KMS-11 (cell line): Measurements from ENCODE around the gene TMEM203.

Experiments used
- H2AFZ ChIP-seq: fragments of 200-600 bp; sonication (generic); 2 replicates; pipeline ENCODE4 v1.6.1; 2016; ENCODE audit warnings: antibody characterized with exemption, mixed run types, low read depth
- H3K27ac ChIP-seq: fragments of 200-600 bp; sonication (generic); 2 replicates; pipeline ENCODE4 v1.6.1; 2016; ENCODE audit warnings: mild to moderate bottlenecking, mixed run types
- H3K27me3 ChIP-seq: fragments of 200-600 bp; sonication (generic); 2 replicates; pipeline ENCODE4 v1.6.1; 2017; ENCODE audit warnings: mild to moderate bottlenecking, low read depth, mixed run types, moderate library complexity; ENCODE audit not compliant: insufficient read depth
- H3K36me3 ChIP-seq: fragments of 200-600 bp; sonication (generic); 2 replicates; pipeline ENCODE4 v1.6.1; 2017; ENCODE audit warnings: mild to moderate bottlenecking, mixed run types; ENCODE audit not compliant: insufficient read depth
- H3K4me1 ChIP-seq: fragments of 200-600 bp; sonication (generic); 2 replicates; pipeline ENCODE4 v1.6.1; 2016; ENCODE audit warnings: mild to moderate bottlenecking, low read depth, mixed run types; ENCODE audit not compliant: poor library complexity, severe bottlenecking
- H3K4me2 ChIP-seq: fragments of 200-600 bp; sonication (generic); 2 replicates; pipeline ENCODE4 v1.7.0; 2016; ENCODE audit warnings: mild to moderate bottlenecking, mixed run types
- H3K4me3 ChIP-seq: fragments of 200-600 bp; sonication (generic); IDR thresholded peaks from 2 replicates; pipeline ENCODE4 v1.6.1; 2017; ENCODE audit warnings: low read depth, low read length, mixed read lengths; ENCODE audit not compliant: insufficient read depth
- H3K79me2 ChIP-seq: fragments of 200-600 bp; sonication (generic); 2 replicates; pipeline ENCODE4 v1.6.1; 2016; ENCODE audit warnings: low read depth, mixed run types; ENCODE audit not compliant: insufficient read depth
- H3K9ac ChIP-seq: fragments of 200-600 bp; sonication (generic); 2 replicates; pipeline ENCODE4 v1.6.1; 2016; ENCODE audit warnings: mild to moderate bottlenecking, mixed run types
- H4K20me1 ChIP-seq: fragments of 200-600 bp; sonication (generic); 2 replicates; pipeline ENCODE4 v1.6.1; 2016; ENCODE audit warnings: mild to moderate bottlenecking, mixed run types; ENCODE audit not compliant: insufficient read depth
- TF ChIP-seq, protein P1 (sequence below): fragments of 200-600 bp; sonication (generic); conservative IDR thresholded peaks from 2 replicates; pipeline ENCODE4 v1.6.1; 2017; ENCODE audit warnings: low read depth, mild to moderate bottlenecking, antibody characterized with exemption, low read length, moderate library complexity, mixed read lengths

Gene TMEM203

DNA sequence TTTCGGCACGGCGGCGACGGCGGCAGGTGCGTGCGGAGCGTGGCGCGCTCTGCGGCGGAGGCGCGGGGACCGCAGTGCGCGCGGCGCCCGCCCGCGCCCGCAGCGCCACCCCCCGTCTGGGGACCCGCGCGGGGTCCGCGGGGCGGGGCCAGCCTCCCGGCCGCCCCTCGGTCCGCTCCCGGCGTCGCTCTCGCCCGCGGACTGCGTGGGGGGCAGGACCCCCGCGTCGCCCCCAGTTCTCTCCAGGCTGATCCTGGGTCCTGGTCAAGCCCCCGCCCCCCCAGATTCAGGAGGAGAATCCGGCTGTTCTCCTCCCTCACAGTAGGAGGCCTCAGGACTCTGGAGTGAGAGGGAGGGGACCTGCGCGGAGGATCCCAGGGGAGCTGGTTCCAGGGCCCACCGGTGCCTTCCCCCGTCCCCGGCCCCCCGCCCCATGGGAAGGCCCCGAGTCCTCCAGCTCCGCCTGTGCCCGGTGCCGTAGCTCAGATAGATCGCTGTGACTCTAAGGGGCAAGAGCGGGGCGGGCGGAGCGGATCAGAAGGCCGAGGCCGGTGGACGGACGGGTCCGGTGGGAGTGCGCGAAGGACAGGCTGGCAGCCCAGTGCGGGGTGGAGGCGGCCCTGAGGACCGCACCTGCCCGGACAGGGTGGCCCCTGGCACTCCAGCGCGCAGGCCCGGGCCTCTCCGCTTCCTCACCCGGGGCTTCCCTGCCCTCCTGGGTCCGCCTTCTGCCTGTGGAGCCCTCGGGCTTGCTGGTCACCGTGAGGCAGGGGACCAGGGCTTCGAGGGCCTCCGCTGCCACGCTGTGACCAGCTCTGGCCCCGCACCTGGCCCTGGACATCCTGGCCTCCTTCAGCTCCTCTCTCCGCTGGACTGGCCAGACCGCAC, 17.0 kb upstream of the TMEM203 start, which contains the start of gene RNF208:
Gene RNF208 (minus strand): TSS at position 51 of the 888 bp plus-strand sequence. CDS start 1,028 bp downstream, outside the sequence.
- H3K36me3 ChIP-seq: no peaks in the 10 kb centered on the region
- TF ChIP-seq, protein P1, sequence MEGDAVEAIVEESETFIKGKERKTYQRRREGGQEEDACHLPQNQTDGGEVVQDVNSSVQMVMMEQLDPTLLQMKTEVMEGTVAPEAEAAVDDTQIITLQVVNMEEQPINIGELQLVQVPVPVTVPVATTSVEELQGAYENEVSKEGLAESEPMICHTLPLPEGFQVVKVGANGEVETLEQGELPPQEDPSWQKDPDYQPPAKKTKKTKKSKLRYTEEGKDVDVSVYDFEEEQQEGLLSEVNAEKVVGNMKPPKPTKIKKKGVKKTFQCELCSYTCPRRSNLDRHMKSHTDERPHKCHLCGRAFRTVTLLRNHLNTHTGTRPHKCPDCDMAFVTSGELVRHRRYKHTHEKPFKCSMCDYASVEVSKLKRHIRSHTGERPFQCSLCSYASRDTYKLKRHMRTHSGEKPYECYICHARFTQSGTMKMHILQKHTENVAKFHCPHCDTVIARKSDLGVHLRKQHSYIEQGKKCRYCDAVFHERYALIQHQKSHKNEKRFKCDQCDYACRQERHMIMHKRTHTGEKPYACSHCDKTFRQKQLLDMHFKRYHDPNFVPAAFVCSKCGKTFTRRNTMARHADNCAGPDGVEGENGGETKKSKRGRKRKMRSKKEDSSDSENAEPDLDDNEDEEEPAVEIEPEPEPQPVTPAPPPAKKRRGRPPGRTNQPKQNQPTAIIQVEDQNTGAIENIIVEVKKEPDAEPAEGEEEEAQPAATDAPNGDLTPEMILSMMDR: no peak
- H3K27me3 ChIP-seq: peaks cover 3% of the 10 kb centered on the region; the same call in 1 of the 2 replicates
- H3K9ac ChIP-seq: no peak within 1 kb of the TSS
- H4K20me1 ChIP-seq: no peaks in the 10 kb centered on the region
- peak within 1 kb of the TSS; percentile 69; the same call in 1 of the 2 replicates for H2AFZ ChIP-seq
- no peak within 1 kb of the TSS for H3K4me3 ChIP-seq
- no peak within 1 kb of the TSS for H3K27ac ChIP-seq
- peak within 1 kb of the TSS; percentile 88 for H3K4me2 ChIP-seq
- no peaks in the 10 kb centered on the region for H3K79me2 ChIP-seq
- peaks cover 10% of the 10 kb centered on the region for H3K4me1 ChIP-seq

DNA sequence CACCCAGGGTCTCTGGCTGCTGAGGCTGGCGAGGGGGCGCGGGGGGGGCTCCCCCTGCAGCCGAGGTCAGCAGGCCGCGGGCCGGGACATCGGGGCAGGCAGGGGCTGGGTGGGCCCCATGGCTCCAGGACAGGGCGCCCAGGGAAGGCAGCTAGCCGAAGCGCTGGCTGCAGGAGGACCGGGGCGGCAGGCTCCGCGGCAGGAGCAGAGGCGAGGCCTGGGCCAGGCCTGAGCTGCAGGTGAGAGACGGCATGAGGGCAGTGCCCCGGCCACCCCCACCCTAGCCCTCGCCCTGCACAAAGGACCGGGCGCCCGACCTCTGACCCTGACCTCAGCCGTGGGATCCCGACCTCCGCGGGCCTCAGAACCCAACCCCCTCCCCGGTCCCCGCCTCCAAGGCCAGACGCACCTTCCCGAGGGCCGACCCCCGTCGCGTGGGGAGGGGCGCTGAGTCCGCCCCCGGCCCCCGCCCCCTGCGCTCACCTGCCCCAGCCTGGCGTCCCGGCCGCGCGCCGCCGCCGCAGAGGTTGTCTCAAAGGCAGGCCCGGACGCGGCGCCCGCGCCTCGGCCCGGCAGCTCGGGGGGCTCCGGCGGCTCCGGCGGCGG, 16.2 kb upstream of the TMEM203 start:
- Histone ChIP-seq H3K4me2 (no peak overlapping the region), H3K36me3 (no peaks in the 10 kb centered on the region), H3K9ac (no peak overlapping the region), H3K27me3 (peaks cover 3% of the 10 kb centered on the region; the same call in 1 of the 2 replicates), H3K27ac (no peak overlapping the region), H3K4me1 (peaks cover 10% of the 10 kb centered on the region), H4K20me1 (no peaks in the 10 kb centered on the region), H3K79me2 (no peaks in the 10 kb centered on the region), H2AFZ (no peak overlapping the region), H3K4me3 (no peak overlapping the region)
- TF ChIP-seq, protein P1: no peak

DNA sequence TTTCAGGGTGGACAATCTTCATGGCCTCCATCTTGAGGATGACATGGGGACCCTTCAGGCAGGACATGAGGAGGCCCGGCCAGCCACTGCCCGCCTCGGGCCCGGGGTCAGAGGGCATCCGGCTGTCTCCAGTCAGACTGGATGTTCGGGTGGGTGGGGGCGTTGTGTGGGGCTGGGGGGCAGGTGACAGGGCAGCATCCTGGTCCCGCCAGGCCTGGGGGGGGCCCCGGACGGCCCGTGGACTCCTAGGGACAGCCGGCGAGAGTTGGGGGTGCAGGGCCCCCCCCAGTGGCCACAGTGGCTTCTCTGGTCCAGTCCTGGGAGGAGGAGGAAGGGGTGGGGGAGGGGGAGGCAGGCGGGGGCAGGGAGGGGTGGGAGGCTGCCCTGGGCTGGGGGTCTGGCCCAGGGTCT, 15.7 kb upstream of the TMEM203 start:
- no peaks in the 10 kb centered on the region for H3K36me3 ChIP-seq
- H3K4me1 ChIP-seq: peaks cover 10% of the 10 kb centered on the region
- H3K27me3 ChIP-seq: no peaks in the 10 kb centered on the region; the same call in 1 of the 2 replicates
- TF ChIP-seq, protein P1: no peak
- H3K4me2 ChIP-seq: no peak overlapping the region
- H3K79me2 ChIP-seq: no peaks in the 10 kb centered on the region
- no peak overlapping the region for H3K27ac ChIP-seq
- no peak overlapping the region for H3K4me3 ChIP-seq
- H4K20me1 ChIP-seq: no peaks in the 10 kb centered on the region
- no peak overlapping the region for H2AFZ ChIP-seq
- no peak overlapping the region for H3K9ac ChIP-seq

DNA sequence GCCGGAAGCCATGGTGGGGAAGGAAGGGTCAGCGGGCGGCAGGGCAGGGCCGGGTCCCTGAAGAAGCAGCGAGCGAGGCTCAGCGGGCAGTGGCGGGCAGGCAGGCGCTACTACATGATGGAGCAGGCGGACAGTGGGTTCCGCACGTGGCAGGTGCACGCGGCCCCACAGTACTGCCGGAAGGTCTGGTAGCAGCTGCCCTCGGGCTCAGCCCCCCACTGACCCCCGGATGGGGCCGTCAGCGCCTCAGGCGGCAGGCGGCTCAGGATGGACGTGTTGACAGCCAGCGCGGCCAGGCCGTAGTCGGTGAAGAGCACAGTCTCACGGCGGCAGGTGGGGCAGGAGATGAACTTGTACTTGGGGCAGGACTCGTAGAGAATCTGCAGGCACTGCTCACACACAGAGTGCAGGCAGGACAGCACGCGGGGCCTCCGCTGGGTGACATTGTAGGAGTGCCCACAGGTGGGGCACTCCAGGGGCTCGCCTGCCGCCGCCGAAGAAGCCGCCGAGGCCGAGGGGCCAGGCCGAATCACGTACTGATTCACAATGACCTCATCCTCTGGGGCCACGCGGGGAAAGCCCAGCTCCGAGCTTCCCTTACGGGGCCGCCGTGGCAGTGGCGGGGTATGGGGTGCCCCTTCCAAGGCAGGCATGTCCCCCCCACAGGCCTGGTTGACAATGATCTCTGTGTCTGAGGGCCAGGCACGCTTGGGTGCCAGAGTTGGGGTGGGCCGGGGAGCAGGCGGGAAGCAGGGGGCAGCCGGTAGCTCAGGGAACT, 15.1 kb upstream of the TMEM203 start:
- Histone ChIP-seq H3K9ac (no peak overlapping the region), H3K4me2 (no peak overlapping the region), H3K36me3 (no peaks in the 10 kb centered on the region), H3K27ac (no peak overlapping the region), H3K4me1 (peaks cover 10% of the 10 kb centered on the region), H3K79me2 (no peaks in the 10 kb centered on the region), H4K20me1 (no peaks in the 10 kb centered on the region), H3K27me3 (no peaks in the 10 kb centered on the region), H3K4me3 (no peak overlapping the region), H2AFZ (no peak overlapping the region)
- TF ChIP-seq, protein P1: no peak
